HepG2 (cell line): ENCODE measurements around the gene HDAC10. TPM values are rescaled to one million over a fixed set of nuclear protein-coding genes. Genes with fewer than 3 reads are reported as not detected.
A peak's percentile ranks its signal among the peaks of the same experiment; 100 is the strongest.

Source experiments
- CBX5 ChIP-seq: sonication (generic); formaldehyde crosslinking; IDR thresholded peaks from 2 replicates; pipeline ENCODE4 v1.4.0; 2020; ENCODE audit warnings: missing genetic modification reagents, borderline replicate concordance
- CREB1 ChIP-seq, 2 experiments: fragments of 450-650 bp in 1 of 2; IDR thresholded peaks; 2 replicates each; pipeline ENCODE4 v1.6.1; 2016 to 2017; ENCODE audit warnings: control low read depth in 1 of 2, mild to moderate bottlenecking in 1 of 2, missing compliant biosample characterization in 1 of 2, missing genetic modification characterization in 1 of 2
- DPF2 ChIP-seq: sonication (generic); formaldehyde crosslinking; IDR thresholded peaks from 2 replicates; pipeline ENCODE4 v1.4.0; 2020; ENCODE audit warnings: mild to moderate bottlenecking, low read depth, missing genetic modification reagents, borderline replicate concordance
- HES4 ChIP-seq: sonication (generic); formaldehyde crosslinking; IDR thresholded peaks from 2 replicates; pipeline ENCODE4 v1.9.0; 2021; ENCODE audit warnings: mild to moderate bottlenecking, missing genetic modification reagents, borderline replicate concordance
- HIVEP1 ChIP-seq: sonication (generic); formaldehyde crosslinking; IDR thresholded peaks from 2 replicates; pipeline ENCODE4 v1.4.0; 2020; ENCODE audit warnings: mild to moderate bottlenecking, missing genetic modification reagents
- HOXA7 ChIP-seq: sonication (generic); formaldehyde crosslinking; IDR thresholded peaks from 2 replicates; pipeline ENCODE4 v1.8.1; 2022; ENCODE audit warnings: mild to moderate bottlenecking, missing genetic modification reagents, moderate library complexity
- IKZF1 ChIP-seq: fragments of 450-650 bp; IDR thresholded peaks from 2 replicates; pipeline ENCODE4 v1.7.1; 2016
- KDM2A ChIP-seq: sonication (generic); formaldehyde crosslinking; IDR thresholded peaks from 2 replicates; pipeline ENCODE4 v1.4.0; 2020; ENCODE audit warnings: low read depth, missing genetic modification reagents, borderline replicate concordance
- POLR2AphosphoS2 ChIP-seq: IDR thresholded peaks from 2 replicates; pipeline ENCODE4 v1.6.1; 2011; ENCODE audit warnings: low read depth, low read length, improper control_type of control experiment
- PRPF4 ChIP-seq: fragments of 200-400 bp; formaldehyde crosslinking; IDR thresholded peaks from 2 replicates; pipeline ENCODE4 v1.6.1; 2016; ENCODE audit warnings: low read length, low read depth; ENCODE audit not compliant: poor library complexity, severe bottlenecking
- SETDB1 ChIP-seq: sonication (generic); formaldehyde crosslinking; IDR thresholded peaks from 2 replicates; pipeline ENCODE4 v1.5.1; 2020; ENCODE audit warnings: missing genetic modification reagents, mild to moderate bottlenecking, borderline replicate concordance
- SMAD9 ChIP-seq: sonication (generic); formaldehyde crosslinking; IDR thresholded peaks from 2 replicates; pipeline ENCODE4 v1.5.1; 2020; ENCODE audit warnings: mild to moderate bottlenecking, missing genetic modification reagents
- TGIF2 ChIP-seq: IDR thresholded peaks from 2 replicates; pipeline ENCODE4 v1.6.1; 2016; ENCODE audit warnings: control low read depth, missing compliant biosample characterization
- XRCC5 ChIP-seq: fragments of 200-400 bp; formaldehyde crosslinking; optimal IDR thresholded peaks from 2 replicates; pipeline ENCODE3; 2017; ENCODE audit warnings: mild to moderate bottlenecking, low read length
- YEATS4 ChIP-seq: sonication (generic); formaldehyde crosslinking; IDR thresholded peaks from 2 replicates; pipeline ENCODE4 v1.4.0; 2020; ENCODE audit warnings: missing genetic modification reagents, borderline replicate concordance
- ZFP82 ChIP-seq: sonication (generic); formaldehyde crosslinking; IDR thresholded peaks from 2 replicates; pipeline ENCODE4 v1.5.1; 2020; ENCODE audit warnings: mild to moderate bottlenecking, missing genetic modification reagents, borderline replicate concordance
- ZNF367 ChIP-seq: sonication (generic); formaldehyde crosslinking; IDR thresholded peaks from 2 replicates; pipeline ENCODE4 v1.4.0; 2020; ENCODE audit warnings: missing genetic modification reagents, borderline replicate concordance
- ZNF589 ChIP-seq: sonication (generic); formaldehyde crosslinking; conservative IDR thresholded peaks from 2 replicates; pipeline ENCODE4 v1.8.0; 2022; ENCODE audit warnings: mild to moderate bottlenecking, moderate library complexity, missing genetic modification reagents
- ZNF607 ChIP-seq: sonication (generic); formaldehyde crosslinking; IDR thresholded peaks from 2 replicates; pipeline ENCODE4 v1.5.1; 2020; ENCODE audit warnings: missing genetic modification reagents, mild to moderate bottlenecking, borderline replicate concordance
- ZNF652 ChIP-seq: IDR thresholded peaks from 2 replicates; pipeline ENCODE4 v1.6.1; 2016; ENCODE audit warnings: low read depth, borderline replicate concordance
- ZNF7 ChIP-seq: IDR thresholded peaks from 2 replicates; pipeline ENCODE4 v1.6.1; 2016; ENCODE audit warnings: missing biosample characterization, missing genetic modification reagents
- ZSCAN29 ChIP-seq: sonication (generic); formaldehyde crosslinking; conservative IDR thresholded peaks from 2 replicates; pipeline ENCODE4 v1.4.0; 2020; ENCODE audit warnings: mild to moderate bottlenecking, missing genetic modification reagents
- polyA plus RNA-seq, 8 experiments: library from polyadenylated mRNA; depleted of rRNA in 3 of 8; stranded (reverse) in 7 of 8; unstranded in 1 of 8; fragments of >200 nt; fragmentation: Illumina TruSeq in 4 of 8; extraction: Trizol in 4 of 8; gene quantifications; 2 replicates each; pipeline versions ENCODE4 v1.2.1 to v1.2.3, GENCODE V29; 2011 to 2016; ENCODE audit warnings: low read depth in 4 of 8, missing spikeins in 1 of 8, mixed read lengths in 1 of 8; ENCODE audit not compliant: insufficient read depth in 1 of 8
- total RNA-seq, 5 experiments: library from RNA; depleted of rRNA; stranded (reverse); fragments of >200 nt; fragmentation: Illumina TruSeq; extraction: Trizol; gene quantifications; 2 replicates each; pipeline ENCODE4 v1.2.3, GENCODE V29; 2016; ENCODE audit warnings: low read depth in 1 of 5
- TF ChIP-seq, protein P1 (sequence below): IDR thresholded peaks from 2 replicates; pipeline ENCODE4 v1.6.1; 2016; ENCODE audit warnings: low read depth, control low read depth
- TF ChIP-seq, protein P2 (sequence below): sonication (generic); formaldehyde crosslinking; IDR thresholded peaks from 2 replicates; pipeline ENCODE4 v1.5.0; 2020; ENCODE audit warnings: missing genetic modification reagents
- TF ChIP-seq, protein P3 (sequence below): IDR thresholded peaks from 2 replicates; pipeline ENCODE4 v1.6.1; 2016; ENCODE audit warnings: missing compliant biosample characterization, missing genetic modification reagents, borderline replicate concordance
- TF ChIP-seq, protein P4 (sequence below): sonication (generic); formaldehyde crosslinking; conservative IDR thresholded peaks from 2 replicates; pipeline ENCODE4 v1.8.1; 2023; ENCODE audit warnings: missing genetic modification reagents

Gene HDAC10
- total and polyA plus RNA-seq, 2 of the 13 experiments (the other 11 are each of a cell fraction or from before 2014, with no cell fraction given), result 13.9 to 14.9 TPM

DNA sequence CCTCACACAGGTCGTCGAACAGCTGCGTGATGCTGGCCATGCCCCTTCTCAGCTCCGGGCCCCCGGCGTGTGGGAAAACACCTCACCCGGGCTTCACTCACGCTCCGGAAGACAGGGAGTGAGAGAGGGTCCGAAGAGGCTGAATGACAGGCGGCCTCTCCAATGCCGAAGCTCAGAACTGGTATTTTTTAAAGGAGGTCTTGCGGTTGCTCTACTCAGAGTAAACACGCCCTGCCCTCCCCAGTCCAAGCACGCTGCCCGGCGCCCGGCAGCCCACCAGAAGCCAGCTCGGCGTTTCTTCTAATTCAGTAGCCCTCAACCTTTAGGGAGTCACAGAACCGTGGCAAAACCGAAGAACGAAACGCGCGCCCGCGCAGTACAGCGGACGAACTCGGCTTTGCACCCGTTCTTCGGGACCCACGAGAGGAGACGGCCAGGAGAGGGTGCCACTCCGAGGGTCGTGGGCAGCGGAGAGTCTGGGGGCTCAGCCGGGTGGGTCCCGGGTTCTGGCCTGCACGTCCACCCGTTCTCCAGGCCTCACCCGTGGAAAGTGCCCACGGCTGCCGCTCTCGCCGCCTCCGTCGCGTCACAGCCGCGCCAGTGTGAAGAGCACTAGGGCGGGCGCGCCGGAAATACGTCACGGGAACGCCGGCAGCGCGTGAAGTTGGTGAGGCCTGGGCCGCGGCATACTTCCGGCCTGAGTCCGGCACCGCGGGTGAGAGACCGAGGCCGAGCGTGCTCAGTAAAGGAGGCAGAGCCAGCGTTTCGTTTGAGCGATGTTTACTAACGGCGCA, 6.4 kb downstream of the HDAC10 start, which contains the start of gene TUBGCP6 (continued):
- TF ChIP-seq HES4 (CRISPR knock-in tag), result peak; percentile 86
- TF ChIP-seq ZNF7 (CRISPR knock-in tag), result no peak
- TF ChIP-seq, protein P1, sequence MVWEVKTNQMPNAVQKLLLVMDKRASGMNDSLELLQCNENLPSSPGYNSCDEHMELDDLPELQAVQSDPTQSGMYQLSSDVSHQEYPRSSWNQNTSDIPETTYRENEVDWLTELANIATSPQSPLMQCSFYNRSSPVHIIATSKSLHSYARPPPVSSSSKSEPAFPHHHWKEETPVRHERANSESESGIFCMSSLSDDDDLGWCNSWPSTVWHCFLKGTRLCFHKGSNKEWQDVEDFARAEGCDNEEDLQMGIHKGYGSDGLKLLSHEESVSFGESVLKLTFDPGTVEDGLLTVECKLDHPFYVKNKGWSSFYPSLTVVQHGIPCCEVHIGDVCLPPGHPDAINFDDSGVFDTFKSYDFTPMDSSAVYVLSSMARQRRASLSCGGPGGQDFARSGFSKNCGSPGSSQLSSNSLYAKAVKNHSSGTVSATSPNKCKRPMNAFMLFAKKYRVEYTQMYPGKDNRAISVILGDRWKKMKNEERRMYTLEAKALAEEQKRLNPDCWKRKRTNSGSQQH (CRISPR knock-in tag), result no peak; the same call in 1 of the 2 replicates
- TF ChIP-seq HOXA7 (CRISPR knock-in tag), result no peak
- TF ChIP-seq ZFP82 (CRISPR knock-in tag), result 0 out of 2 replicates have a peak, but pooled peaks have one; percentile 7
- TF ChIP-seq, protein P2, sequence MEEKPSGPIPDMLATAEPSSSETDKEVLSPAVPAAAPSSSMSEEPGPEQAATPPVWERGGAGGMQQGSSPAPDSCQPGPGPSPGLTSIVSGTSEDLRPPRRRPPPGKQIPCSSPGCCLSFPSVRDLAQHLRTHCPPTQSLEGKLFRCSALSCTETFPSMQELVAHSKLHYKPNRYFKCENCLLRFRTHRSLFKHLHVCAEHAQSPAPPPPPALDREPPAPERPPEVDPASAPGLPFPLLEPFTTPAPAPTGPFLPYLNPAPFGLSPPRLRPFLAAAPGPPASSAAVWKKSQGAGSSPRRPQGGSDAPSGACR, result 0 out of 2 replicates have a peak, but pooled peaks have one; percentile 22
- peak; percentile 86; the same call in 1 of the 2 replicates for TF ChIP-seq YEATS4 (CRISPR knock-in tag)
- no peak for TF ChIP-seq POLR2AphosphoS2
- no peak for TF ChIP-seq ZNF367
- TF ChIP-seq ZNF652 (CRISPR knock-in tag), result no peak
- TF ChIP-seq ZSCAN29 (CRISPR knock-in tag), result 0 out of 2 replicates have a peak, but pooled peaks have one; percentile 54
- no peak for TF ChIP-seq IKZF1
- TF ChIP-seq, protein P3, sequence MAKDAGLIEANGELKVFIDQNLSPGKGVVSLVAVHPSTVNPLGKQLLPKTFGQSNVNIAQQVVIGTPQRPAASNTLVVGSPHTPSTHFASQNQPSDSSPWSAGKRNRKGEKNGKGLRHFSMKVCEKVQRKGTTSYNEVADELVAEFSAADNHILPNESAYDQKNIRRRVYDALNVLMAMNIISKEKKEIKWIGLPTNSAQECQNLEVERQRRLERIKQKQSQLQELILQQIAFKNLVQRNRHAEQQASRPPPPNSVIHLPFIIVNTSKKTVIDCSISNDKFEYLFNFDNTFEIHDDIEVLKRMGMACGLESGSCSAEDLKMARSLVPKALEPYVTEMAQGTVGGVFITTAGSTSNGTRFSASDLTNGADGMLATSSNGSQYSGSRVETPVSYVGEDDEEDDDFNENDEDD, result peak; percentile 83
- no peak; the same call in 1 of the 2 replicates for TF ChIP-seq ZNF607 (CRISPR knock-in tag)
- TF ChIP-seq CREB1 (IDR thresholded peaks at IDR 0.05), result peak; percentile 99
- peak; percentile 100 for TF ChIP-seq CREB1 (CRISPR knock-in tag; IDR thresholded peaks at IDR 0.05)
- TF ChIP-seq XRCC5, result peak; percentile 27
- no peak for TF ChIP-seq DPF2 (CRISPR knock-in tag)
- TF ChIP-seq SETDB1 (CRISPR knock-in tag), result no peak
- TF ChIP-seq ZNF589 (CRISPR knock-in tag), result peak; percentile 50; the same call in 1 of the 2 replicates
- TF ChIP-seq, protein P4, sequence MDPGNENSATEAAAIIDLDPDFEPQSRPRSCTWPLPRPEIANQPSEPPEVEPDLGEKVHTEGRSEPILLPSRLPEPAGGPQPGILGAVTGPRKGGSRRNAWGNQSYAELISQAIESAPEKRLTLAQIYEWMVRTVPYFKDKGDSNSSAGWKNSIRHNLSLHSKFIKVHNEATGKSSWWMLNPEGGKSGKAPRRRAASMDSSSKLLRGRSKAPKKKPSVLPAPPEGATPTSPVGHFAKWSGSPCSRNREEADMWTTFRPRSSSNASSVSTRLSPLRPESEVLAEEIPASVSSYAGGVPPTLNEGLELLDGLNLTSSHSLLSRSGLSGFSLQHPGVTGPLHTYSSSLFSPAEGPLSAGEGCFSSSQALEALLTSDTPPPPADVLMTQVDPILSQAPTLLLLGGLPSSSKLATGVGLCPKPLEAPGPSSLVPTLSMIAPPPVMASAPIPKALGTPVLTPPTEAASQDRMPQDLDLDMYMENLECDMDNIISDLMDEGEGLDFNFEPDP (CRISPR knock-in tag), result no peak
- peak; percentile 90 for TF ChIP-seq HIVEP1 (CRISPR knock-in tag)
- TF ChIP-seq TGIF2 (CRISPR knock-in tag), result peak; percentile 15; the same call in 1 of the 2 replicates
- peak; percentile 48; the same call in 1 of the 2 replicates for TF ChIP-seq CBX5 (CRISPR knock-in tag)
- TF ChIP-seq KDM2A, result peak; percentile 100
- TF ChIP-seq PRPF4, result no peak
- TF ChIP-seq SMAD9 (CRISPR knock-in tag), result 0 out of 2 replicates have a peak, but pooled peaks have one; percentile 78
